ENCODE measurements around the gene ADAMTS2. TPM values are rescaled to one million over a fixed set of nuclear protein-coding genes. Genes with fewer than 3 reads are reported as not detected.

Gene ADAMTS2
- total and polyA plus RNA-seq, 3 donors from 2014 or later = 10.9 to 19.8 (median 13.6) TPM

- intact Hi-C loops (cut with DNase I; ENCODE audit: low total_unique reads) = no loop called here
- TF ChIP-seq POLR2A (IDR thresholded peaks at IDR 0.05) = no peak
- TF ChIP-seq CTCF (IDR thresholded peaks at IDR 0.05) = no peak
- Histone ChIP-seq H3K4me3 (no peak overlapping the region), H3K4me1 (no peaks in the 10 kb centered on the region), H3K36me3 (ENCODE audit: low read depth, missing control alignments) (no peaks in the 10 kb centered on the region), H3K9me3 (no peaks in the 10 kb centered on the region), H3K27me3 (no peaks in the 10 kb centered on the region), H3K27ac (no peak overlapping the region)
- no peak for DNase-seq
- WGBS, 2 donors = 87 to 89% methylated on average over 12 of the region's 12 CpGs
These were observed 140.0 kb downstream of the ADAMTS2 start for GRCh38 chr5:179205277-179205676.

GRCh38 chr5:179204572-179204971, 140.7 kb downstream of the ADAMTS2 start:
- no peaks in the 10 kb centered on the region for H3K36me3 ChIP-seq (ENCODE audit: low read depth, missing control alignments)
- no peak overlapping the region for H3K4me3 ChIP-seq
- DNase-seq = no peak
- H3K4me1 ChIP-seq = no peaks in the 10 kb centered on the region
- no peaks in the 10 kb centered on the region for H3K9me3 ChIP-seq
- H3K27ac ChIP-seq = no peak overlapping the region
- TF ChIP-seq CTCF (IDR thresholded peaks at IDR 0.05) = no peak
- TF ChIP-seq POLR2A (IDR thresholded peaks at IDR 0.05) = no peak
- no peaks in the 10 kb centered on the region for H3K27me3 ChIP-seq
- intact Hi-C loops (cut with DNase I; ENCODE audit: low total_unique reads) = no loop called here
- WGBS, 2 donors = 79 to 92% methylated on average over 16 to 21 of the region's 21 CpGs

GRCh38 chr5:179203248-179203647, 142.0 kb downstream of the ADAMTS2 start:
- intact Hi-C loops (cut with DNase I; ENCODE audit: low total_unique reads) = no loop called here

GRCh38 chr5:179201986-179202385, 143.3 kb downstream of the ADAMTS2 start:
- H3K9me3 ChIP-seq = no peaks in the 10 kb centered on the region
- intact Hi-C loops (cut with DNase I; ENCODE audit: low total_unique reads) = no loop called here
- 84 to 89% methylated on average over 16 of the region's 16 CpGs for WGBS, 2 donors

More at GRCh38 chr5:179203248-179203647, 142.0 kb downstream of the ADAMTS2 start:
- TF ChIP-seq CTCF (IDR thresholded peaks at IDR 0.05) (no peak), POLR2A (IDR thresholded peaks at IDR 0.05) (no peak)
- no peak overlapping the region for H3K27ac ChIP-seq
- no peak overlapping the region for H3K4me3 ChIP-seq
- no peaks in the 10 kb centered on the region for H3K36me3 ChIP-seq (ENCODE audit: low read depth, missing control alignments)
- 87 to 96% methylated on average over 9 of the region's 9 CpGs for WGBS, 2 donors
- H3K4me1 ChIP-seq = no peaks in the 10 kb centered on the region
- DNase-seq = no peak
- no peaks in the 10 kb centered on the region for H3K9me3 ChIP-seq
- no peaks in the 10 kb centered on the region for H3K27me3 ChIP-seq

GRCh38 chr5:179199246-179199645, 146.0 kb downstream of the ADAMTS2 start:
- H3K4me1 ChIP-seq = peaks cover 6% of the 10 kb centered on the region
- TF ChIP-seq CTCF (IDR thresholded peaks at IDR 0.05) = no peak
- no peak for TF ChIP-seq POLR2A (IDR thresholded peaks at IDR 0.05)
- no peak for DNase-seq
- H3K4me3 ChIP-seq = no peak overlapping the region
- no peak overlapping the region for H3K27ac ChIP-seq
- intact Hi-C loops (cut with DNase I; ENCODE audit: low total_unique reads) = no loop called here
- 93 to 96% methylated on average over 3 to 11 of the region's 11 CpGs for WGBS, 2 donors
- no peaks in the 10 kb centered on the region for H3K27me3 ChIP-seq
- H3K9me3 ChIP-seq = no peaks in the 10 kb centered on the region
- no peaks in the 10 kb centered on the region for H3K36me3 ChIP-seq (ENCODE audit: low read depth, missing control alignments)

More at GRCh38 chr5:179201986-179202385, 143.3 kb downstream of the ADAMTS2 start:
- no peaks in the 10 kb centered on the region for H3K27me3 ChIP-seq
- H3K4me1 ChIP-seq = no peaks in the 10 kb centered on the region
- TF ChIP-seq POLR2A (IDR thresholded peaks at IDR 0.05) = no peak
- DNase-seq = no peak
- no peaks in the 10 kb centered on the region for H3K36me3 ChIP-seq (ENCODE audit: low read depth, missing control alignments)
- H3K4me3 ChIP-seq = no peak overlapping the region
- H3K27ac ChIP-seq = no peak overlapping the region
